ENCODE measurements around the gene HMGN5. TPM values are rescaled to one million over a fixed set of nuclear protein-coding genes. Genes with fewer than 3 reads are reported as not detected.

The HMGN5 gene, protein sequence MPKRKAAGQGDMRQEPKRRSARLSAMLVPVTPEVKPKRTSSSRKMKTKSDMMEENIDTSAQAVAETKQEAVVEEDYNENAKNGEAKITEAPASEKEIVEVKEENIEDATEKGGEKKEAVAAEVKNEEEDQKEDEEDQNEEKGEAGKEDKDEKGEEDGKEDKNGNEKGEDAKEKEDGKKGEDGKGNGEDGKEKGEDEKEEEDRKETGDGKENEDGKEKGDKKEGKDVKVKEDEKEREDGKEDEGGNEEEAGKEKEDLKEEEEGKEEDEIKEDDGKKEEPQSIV
- polyA plus RNA-seq (ENCODE audit: insufficient read length in 4 of 4) = 10 to 100 TPM; 40.1 to 56.1 (median 47.2) TPM

GRCh38 chrX:81201671-81202455, at the start of gene HMGN5, which contains the start of gene SH3BGRL:
HMGN5 (minus strand) TSS chrX:81201913; CDS start chrX:81121549, 80,364 bp downstream.
SH3BGRL (plus strand) TSS chrX:81202102; CDS start chrX:81202201, 99 bp downstream.
- peak; percentile 68 to 73 (median 69) for DNase-seq (ENCODE audit: low read depth in 4 of 4, low spot score in 2 of 4)

GRCh38 chrX:81241753-81242152, 40.0 kb upstream of the HMGN5 start:
- DNase-seq (ENCODE audit: low read depth in 4 of 4, low spot score in 2 of 4) = no peak

- no peak for DNase-seq (ENCODE audit: low read depth in 4 of 4, low spot score in 2 of 4)
These were observed 39.1 kb upstream of the HMGN5 start for GRCh38 chrX:81240701-81241331.

- DNase-seq (ENCODE audit: low read depth in 4 of 4, low spot score in 2 of 4) = no peak
These were observed 36.5 kb upstream of the HMGN5 start for GRCh38 chrX:81238166-81238565.

DNA sequence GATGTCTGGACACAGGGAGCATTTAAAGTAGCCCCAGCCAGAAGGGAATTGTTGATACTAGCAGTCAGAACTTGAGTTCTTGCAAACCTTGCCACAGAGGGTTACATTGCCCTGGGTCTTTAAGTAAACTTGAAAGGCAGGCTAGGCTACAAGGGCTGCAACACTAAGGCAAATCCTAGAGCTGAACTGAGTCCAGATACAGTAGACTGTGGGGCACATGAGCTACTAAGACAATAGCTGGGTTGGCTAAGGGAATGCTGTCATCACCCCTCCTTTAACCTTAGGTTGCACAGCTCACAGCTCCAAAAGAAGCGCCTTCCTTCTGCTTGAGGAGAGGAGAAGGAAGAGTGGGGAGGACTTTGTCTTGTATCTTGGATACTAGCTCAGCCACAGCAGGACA, 35.8 kb upstream of the HMGN5 start:
- DNase-seq (ENCODE audit: low read depth in 4 of 4, low spot score in 2 of 4) = no peak

DNA sequence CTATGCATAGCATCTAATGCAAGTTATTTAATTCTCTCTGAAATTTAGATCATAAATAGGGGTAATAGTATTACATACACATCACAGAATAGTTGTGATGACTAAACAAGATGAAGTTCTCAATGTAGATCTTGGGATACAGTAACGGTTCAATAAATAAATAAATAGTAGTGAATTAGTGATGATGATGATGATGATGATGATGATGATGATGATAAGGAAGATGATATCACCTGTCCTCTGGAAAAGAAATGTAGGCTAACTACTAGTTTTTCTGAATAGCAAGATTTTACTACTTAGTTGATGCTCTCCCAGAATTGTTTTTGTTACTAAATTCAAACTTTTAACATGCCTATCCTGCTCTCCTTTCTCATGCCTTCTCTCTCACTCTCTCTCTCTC, 30.5 kb upstream of the HMGN5 start:
- DNase-seq (ENCODE audit: low read depth in 4 of 4, low spot score in 2 of 4) = no peak

DNA sequence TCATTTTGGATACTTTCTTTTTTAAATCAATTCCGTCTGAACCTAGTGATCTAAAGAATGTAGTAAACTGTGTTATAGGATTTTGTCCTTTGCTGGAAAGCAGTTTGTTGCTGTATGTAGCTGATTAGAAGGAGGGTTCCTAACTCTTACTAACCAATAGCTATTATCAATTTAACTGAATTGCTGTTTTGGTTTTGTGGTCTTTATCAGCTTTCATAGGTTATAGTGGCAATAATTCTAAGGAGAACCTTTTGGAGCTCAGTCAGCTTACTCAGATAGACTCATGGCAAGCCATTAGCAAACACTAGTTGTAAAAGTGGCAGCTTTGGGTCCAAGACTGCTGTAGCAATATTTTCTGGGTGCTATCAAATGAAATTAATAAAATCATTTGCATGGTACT, 29.8 kb upstream of the HMGN5 start:
- no peak for DNase-seq (ENCODE audit: low read depth in 4 of 4, low spot score in 2 of 4)

DNA sequence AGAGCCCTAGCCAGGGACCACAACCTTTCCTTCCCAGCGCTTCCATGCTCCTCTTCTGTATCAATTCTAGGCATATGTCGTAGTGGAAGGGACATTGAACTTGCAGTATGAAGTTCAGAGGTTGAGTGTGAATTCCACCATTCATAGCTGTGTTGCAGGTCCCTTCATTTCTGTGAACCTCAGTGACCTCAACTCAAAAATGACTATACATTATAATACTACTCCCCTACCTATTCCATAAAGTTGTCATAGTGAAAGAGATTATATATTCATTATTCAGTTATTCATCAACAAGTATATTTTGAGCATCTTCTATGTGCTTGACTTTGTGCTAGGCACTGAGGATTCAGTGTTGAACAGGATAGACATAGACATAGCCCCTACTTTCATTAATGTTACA, 28.2 kb upstream of the HMGN5 start:
- DNase-seq (ENCODE audit: low read depth in 4 of 4, low spot score in 2 of 4) = no peak

- DNase-seq (ENCODE audit: low read depth in 4 of 4, low spot score in 2 of 4) = no peak
These were observed 27.5 kb upstream of the HMGN5 start for GRCh38 chrX:81229229-81229628.

GRCh38 chrX:81215685-81216084, 14.0 kb upstream of the HMGN5 start:
- no peak for DNase-seq (ENCODE audit: low read depth in 4 of 4, low spot score in 2 of 4)

- no peak for DNase-seq (ENCODE audit: low read depth in 4 of 4, low spot score in 2 of 4)
These were observed 7.2 kb upstream of the HMGN5 start for GRCh38 chrX:81208916-81209315.

GRCh38 chrX:81206476-81206875, 4.8 kb upstream of the HMGN5 start:
- DNase-seq (ENCODE audit: low read depth in 4 of 4, low spot score in 2 of 4) = no peak

- no peak for DNase-seq (ENCODE audit: low read depth in 4 of 4, low spot score in 2 of 4)
These were observed 3.8 kb upstream of the HMGN5 start for GRCh38 chrX:81205551-81205950.

- no peak for DNase-seq (ENCODE audit: low read depth in 4 of 4, low spot score in 2 of 4)
These were observed 1.2 kb upstream of the HMGN5 start for GRCh38 chrX:81202943-81203342.

- DNase-seq (ENCODE audit: low read depth in 4 of 4, low spot score in 2 of 4) = peak in 1 of 4 donors; percentile 20
These were observed 725 bp upstream of the HMGN5 start for GRCh38 chrX:81202456-81202819.

DNA sequence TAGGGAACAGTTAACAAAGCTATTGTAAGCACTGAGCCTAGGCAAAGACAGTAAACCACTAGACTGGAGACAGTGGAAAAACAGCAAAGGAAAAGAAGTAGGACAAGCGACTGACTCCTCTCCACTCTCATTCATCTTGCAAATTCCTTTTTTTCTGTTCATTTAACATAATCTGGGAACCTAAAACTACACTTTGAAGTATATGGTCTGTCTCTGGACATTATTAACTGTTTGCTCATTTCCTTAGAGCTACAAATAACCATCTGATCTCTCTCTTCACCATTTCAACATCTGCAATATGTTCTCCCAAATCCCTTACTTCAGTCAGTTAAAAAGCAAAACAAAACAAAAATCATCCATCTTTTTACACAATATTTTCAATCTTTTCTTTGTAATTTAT, 642 bp downstream of the HMGN5 start:
- DNase-seq (ENCODE audit: low read depth in 4 of 4, low spot score in 2 of 4) = no peak

DNA sequence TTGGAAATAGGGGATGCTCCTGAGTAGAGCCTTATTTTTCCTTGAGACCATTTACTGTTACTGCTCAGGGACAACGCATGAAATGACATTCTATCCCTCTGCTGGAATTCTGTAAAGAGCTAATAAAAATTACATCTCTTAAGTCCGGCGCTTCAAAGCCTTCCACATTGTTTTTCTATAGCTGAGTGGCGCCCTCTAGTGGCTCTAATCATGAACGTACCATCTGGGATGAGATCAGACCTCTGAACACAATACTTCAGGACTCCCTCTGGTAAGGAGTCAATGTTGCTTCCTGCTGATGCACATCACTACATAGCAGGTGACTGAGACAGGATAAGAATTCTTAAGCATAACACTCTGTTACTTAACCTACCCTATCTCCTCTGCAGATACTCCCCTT, 6.0 kb downstream of the HMGN5 start:
- DNase-seq (ENCODE audit: low read depth in 4 of 4, low spot score in 2 of 4) = peak in 1 of 4 donors; percentile 19

- DNase-seq (ENCODE audit: low read depth in 4 of 4, low spot score in 2 of 4) = no peak
These were observed 6.5 kb downstream of the HMGN5 start for GRCh38 chrX:81195259-81195658.

GRCh38 chrX:81174286-81174685, 27.4 kb downstream of the HMGN5 start:
- DNase-seq (ENCODE audit: low read depth in 4 of 4, low spot score in 2 of 4) = peak in 2 of 4 donors; percentile 0 to 4

GRCh38 chrX:81168391-81168790, 33.3 kb downstream of the HMGN5 start:
- no peak for DNase-seq (ENCODE audit: low read depth in 4 of 4, low spot score in 2 of 4)

All from left renal cortex interstitium (tissue), 4 donors.